ENCODE measurements around the gene ZNF33B.

The ZNF33B gene

GRCh38 chr10:42638055-42638820, at the start of gene ZNF33B:
TSS of gene ZNF33B (minus strand) at chr10:42638570. CDS start at chr10:42636928, 1,642 bp downstream.
- TF ChIP-seq GATA3 (IDR thresholded peaks at IDR 0.05; ENCODE audit: low read depth, low read length) (no peak), GATA2 (IDR thresholded peaks at IDR 0.05; ENCODE audit: low read depth, low read length) (no peak)

GRCh38 chr10:42684517-42684916, 46.1 kb upstream of the ZNF33B start:
- TF ChIP-seq GATA3 (IDR thresholded peaks at IDR 0.05; ENCODE audit: low read depth, low read length): no peak
- TF ChIP-seq GATA2 (IDR thresholded peaks at IDR 0.05; ENCODE audit: low read depth, low read length): no peak

- TF ChIP-seq GATA2 (IDR thresholded peaks at IDR 0.05; ENCODE audit: low read depth, low read length): no peak
- TF ChIP-seq GATA3 (IDR thresholded peaks at IDR 0.05; ENCODE audit: low read depth, low read length): no peak
Observed at GRCh38 chr10:42680267-42680666, 41.9 kb upstream of the ZNF33B start.

- no peak for TF ChIP-seq GATA3 (IDR thresholded peaks at IDR 0.05; ENCODE audit: low read depth, low read length)
- no peak for TF ChIP-seq GATA2 (IDR thresholded peaks at IDR 0.05; ENCODE audit: low read depth, low read length)
Observed at GRCh38 chr10:42654419-42654818, 16.0 kb upstream of the ZNF33B start.

GRCh38 chr10:42652858-42653257, 14.5 kb upstream of the ZNF33B start:
- TF ChIP-seq GATA3 (IDR thresholded peaks at IDR 0.05; ENCODE audit: low read depth, low read length): no peak
- TF ChIP-seq GATA2 (IDR thresholded peaks at IDR 0.05; ENCODE audit: low read depth, low read length): no peak

GRCh38 chr10:42650374-42650773, 12.0 kb upstream of the ZNF33B start:
- no peak for TF ChIP-seq GATA2 (IDR thresholded peaks at IDR 0.05; ENCODE audit: low read depth, low read length)
- TF ChIP-seq GATA3 (IDR thresholded peaks at IDR 0.05; ENCODE audit: low read depth, low read length): no peak

GRCh38 chr10:42648512-42648911, 10.1 kb upstream of the ZNF33B start:
- no peak for TF ChIP-seq GATA3 (IDR thresholded peaks at IDR 0.05; ENCODE audit: low read depth, low read length)
- TF ChIP-seq GATA2 (IDR thresholded peaks at IDR 0.05; ENCODE audit: low read depth, low read length): no peak

- TF ChIP-seq GATA2 (IDR thresholded peaks at IDR 0.05; ENCODE audit: low read depth, low read length) (no peak), GATA3 (IDR thresholded peaks at IDR 0.05; ENCODE audit: low read depth, low read length) (no peak)
Observed at GRCh38 chr10:42646687-42647640, 8.6 kb upstream of the ZNF33B start.

- TF ChIP-seq GATA3 (IDR thresholded peaks at IDR 0.05; ENCODE audit: low read depth, low read length) (no peak), GATA2 (IDR thresholded peaks at IDR 0.05; ENCODE audit: low read depth, low read length) (no peak)
Observed at GRCh38 chr10:42646214-42646613, 7.8 kb upstream of the ZNF33B start.

GRCh38 chr10:42645516-42645915, 7.1 kb upstream of the ZNF33B start:
- TF ChIP-seq GATA3 (IDR thresholded peaks at IDR 0.05; ENCODE audit: low read depth, low read length) (no peak), GATA2 (IDR thresholded peaks at IDR 0.05; ENCODE audit: low read depth, low read length) (no peak)

- TF ChIP-seq GATA3 (IDR thresholded peaks at IDR 0.05; ENCODE audit: low read depth, low read length) (no peak), GATA2 (IDR thresholded peaks at IDR 0.05; ENCODE audit: low read depth, low read length) (no peak)
Observed at GRCh38 chr10:42645103-42645502, 6.7 kb upstream of the ZNF33B start.

- TF ChIP-seq GATA2 (IDR thresholded peaks at IDR 0.05; ENCODE audit: low read depth, low read length): no peak
- TF ChIP-seq GATA3 (IDR thresholded peaks at IDR 0.05; ENCODE audit: low read depth, low read length): no peak
Observed at GRCh38 chr10:42640610-42641229, 2.4 kb upstream of the ZNF33B start.

GRCh38 chr10:42638821-42639270, 476 bp upstream of the ZNF33B start:
- TF ChIP-seq GATA2 (IDR thresholded peaks at IDR 0.05; ENCODE audit: low read depth, low read length) (0 out of 2 replicates have a peak, but pooled peaks have one; percentile 22), GATA3 (IDR thresholded peaks at IDR 0.05; ENCODE audit: low read depth, low read length) (no peak)

- TF ChIP-seq GATA3 (IDR thresholded peaks at IDR 0.05; ENCODE audit: low read depth, low read length): no peak
- TF ChIP-seq GATA2 (IDR thresholded peaks at IDR 0.05; ENCODE audit: low read depth, low read length): no peak
Observed at GRCh38 chr10:42637648-42638054, 719 bp downstream of the ZNF33B start.

Data from SH-SY5Y (cell line).